Measurements from ENCODE around the gene PAFAH1B1. TPM values are rescaled to one million over a fixed set of nuclear protein-coding genes. Genes with fewer than 3 reads are reported as not detected.

Gene PAFAH1B1
- total and polyA plus RNA-seq, 2 donors (not counting 1 experiment from before 2014, with no cell fraction given) = 41.4 to 170 TPM

DNA sequence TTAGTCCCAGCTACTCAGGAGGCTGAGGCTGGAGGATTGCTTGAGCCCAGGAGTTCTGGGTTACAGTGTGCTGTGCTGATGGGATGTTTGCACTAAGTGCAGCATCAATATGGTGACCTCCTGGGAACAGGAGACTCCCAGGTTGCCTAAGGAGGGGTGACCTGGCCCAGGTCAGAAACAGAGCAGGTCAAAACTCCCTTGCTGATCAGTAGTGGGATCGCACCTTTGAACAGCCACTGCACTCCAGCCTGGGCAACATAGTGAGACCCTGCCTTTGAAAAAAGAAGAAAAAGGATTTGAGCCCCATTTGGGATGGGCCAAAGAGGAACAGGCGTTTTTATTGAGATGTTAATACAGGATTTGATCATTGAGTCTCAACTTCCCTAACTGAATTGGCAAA is 87.5 kb downstream of the PAFAH1B1 start:
- H3K4me1 ChIP-seq (ENCODE audit: control insufficient read depth in 2 of 2, insufficient read depth in 2 of 2, low read length in 2 of 2) = no peaks in the 10 kb centered on the region
- H4K20me1 ChIP-seq (ENCODE audit: control insufficient read depth, insufficient read depth, low read length, poor library complexity, severe bottlenecking) = peaks cover 20% of the 10 kb centered on the region
- H3K27me3 ChIP-seq (replicated peaks in 1 of 4; ENCODE audit: control extremely low read depth in 1 of 4, control insufficient read depth in 3 of 4, insufficient read depth in 4 of 4, low read length in 3 of 4) = no peaks in the 10 kb centered on the region
- no peak for TF ChIP-seq EZH2 (IDR thresholded peaks at IDR 0.05; ENCODE audit: borderline replicate concordance, insufficient read depth, low read depth, low read length, poor library complexity, severe bottlenecking)
- no peak for TF ChIP-seq CTCF (IDR thresholded peaks at IDR 0.05)
- ChIA-PET CTCF (no interaction called here), POLR2A (no interaction called here)
- DNase-seq = no peak
- H3K9ac ChIP-seq (ENCODE audit: low read length) = no peak overlapping the region
- no peak overlapping the region for H3K4me3 ChIP-seq (ENCODE audit: control extremely low read depth in 1 of 5, extremely low read depth in 1 of 5, insufficient read depth in 1 of 5, low read depth in 2 of 5, low read length in 4 of 5)
- peaks cover 8 to 67% of the 10 kb centered on the region in 2 experiments for H3K36me3 ChIP-seq (replicated peaks in 1 of 2; ENCODE audit: control extremely low read depth in 1 of 2, control insufficient read depth in 1 of 2, extremely low read depth in 1 of 2, insufficient read depth in 2 of 2, low read length in 1 of 2)
- H3K9me3 ChIP-seq (ENCODE audit: control extremely low read depth in 1 of 3, control insufficient read depth in 2 of 3, insufficient read depth in 1 of 3, low read length in 2 of 3) = no peaks in the 10 kb centered on the region
- Mint-ChIP-seq H3K9me3 (ENCODE audit: insufficient read depth) (no peaks in the 10 kb centered on the region), H3K4me1 (no peaks in the 10 kb centered on the region), H3K27me3 (no peaks in the 10 kb centered on the region), H3K4me3 (no peak overlapping the region), H3K27ac (no peak overlapping the region)
- no peak for ATAC-seq (ENCODE audit: low read depth)
- intact Hi-C loops (cut with micrococcal nuclease) = no loop called here
- 100% methylated on average over 2 of the region's 2 CpGs for WGBS (ENCODE audit: insufficient coverage)
- no peak overlapping the region for H3K4me2 ChIP-seq (replicated peaks; ENCODE audit: low read depth, low read length, poor library complexity, severe bottlenecking)
- H2AFZ ChIP-seq (ENCODE audit: insufficient read depth, low read depth, low read length, poor library complexity, severe bottlenecking) = no peak overlapping the region
- H3K27ac ChIP-seq (ENCODE audit: low read length in 2 of 2) = no peak overlapping the region
- H3K79me2 ChIP-seq (ENCODE audit: control insufficient read depth, insufficient read depth, low read length) = peaks cover 12% of the 10 kb centered on the region

- no peaks in the 10 kb centered on the region for H3K4me1 ChIP-seq (ENCODE audit: control insufficient read depth in 2 of 2, insufficient read depth in 2 of 2, low read length in 2 of 2)
- 100% methylated on average over 1 of the region's 7 CpGs for WGBS (ENCODE audit: insufficient coverage)
- Mint-ChIP-seq H3K9me3 (ENCODE audit: insufficient read depth) (no peaks in the 10 kb centered on the region), H3K27me3 (no peaks in the 10 kb centered on the region), H3K4me3 (no peak overlapping the region), H3K27ac (no peak overlapping the region), H3K4me1 (no peaks in the 10 kb centered on the region)
- no peak overlapping the region for H2AFZ ChIP-seq (ENCODE audit: insufficient read depth, low read depth, low read length, poor library complexity, severe bottlenecking)
- ATAC-seq (ENCODE audit: low read depth) (no peak), DNase-seq (no peak)
- H3K27me3 ChIP-seq (replicated peaks in 1 of 4; ENCODE audit: control extremely low read depth in 1 of 4, control insufficient read depth in 3 of 4, insufficient read depth in 4 of 4, low read length in 3 of 4) = no peaks in the 10 kb centered on the region
- H3K4me3 ChIP-seq (ENCODE audit: control extremely low read depth in 1 of 5, extremely low read depth in 1 of 5, insufficient read depth in 1 of 5, low read depth in 2 of 5, low read length in 4 of 5) = no peak overlapping the region
- peaks cover 9% of the 10 kb centered on the region for H3K79me2 ChIP-seq (ENCODE audit: control insufficient read depth, insufficient read depth, low read length)
- no peak overlapping the region for H3K9ac ChIP-seq (ENCODE audit: low read length)
- H3K36me3 ChIP-seq (replicated peaks in 1 of 2; ENCODE audit: control extremely low read depth in 1 of 2, control insufficient read depth in 1 of 2, extremely low read depth in 1 of 2, insufficient read depth in 2 of 2, low read length in 1 of 2) = peaks cover 8 to 62% of the 10 kb centered on the region in 2 experiments
- H3K4me2 ChIP-seq (replicated peaks; ENCODE audit: low read depth, low read length, poor library complexity, severe bottlenecking) = no peak overlapping the region
- H3K9me3 ChIP-seq (ENCODE audit: control extremely low read depth in 1 of 3, control insufficient read depth in 2 of 3, insufficient read depth in 1 of 3, low read length in 2 of 3) = no peaks in the 10 kb centered on the region
- no peak for TF ChIP-seq EZH2 (IDR thresholded peaks at IDR 0.05; ENCODE audit: borderline replicate concordance, insufficient read depth, low read depth, low read length, poor library complexity, severe bottlenecking)
- TF ChIP-seq CTCF (IDR thresholded peaks at IDR 0.05) = no peak
- CTCF ChIA-PET = no interaction called here
- H4K20me1 ChIP-seq (ENCODE audit: control insufficient read depth, insufficient read depth, low read length, poor library complexity, severe bottlenecking) = peaks cover 14% of the 10 kb centered on the region
- POLR2A ChIA-PET = no interaction called here
- intact Hi-C loops (cut with micrococcal nuclease) = no loop called here
- H3K27ac ChIP-seq (ENCODE audit: low read length in 2 of 2) = no peak overlapping the region
Measured at GRCh38 chr17:2681650-2682049, 88.2 kb downstream of the PAFAH1B1 start.

Data from B cell (primary cell).